ENCODE data around the gene KLHL10. TPM values are rescaled to one million over a fixed set of nuclear protein-coding genes. Genes with fewer than 3 reads are reported as not detected.

Gene KLHL10
- total and polyA plus RNA-seq, 9 of the 15 experiments (the other 6 are each of a cell fraction or from before 2014, with no cell fraction given): 0.06 to 0.56 (median 0.12) TPM; not detected in 5

DNA sequence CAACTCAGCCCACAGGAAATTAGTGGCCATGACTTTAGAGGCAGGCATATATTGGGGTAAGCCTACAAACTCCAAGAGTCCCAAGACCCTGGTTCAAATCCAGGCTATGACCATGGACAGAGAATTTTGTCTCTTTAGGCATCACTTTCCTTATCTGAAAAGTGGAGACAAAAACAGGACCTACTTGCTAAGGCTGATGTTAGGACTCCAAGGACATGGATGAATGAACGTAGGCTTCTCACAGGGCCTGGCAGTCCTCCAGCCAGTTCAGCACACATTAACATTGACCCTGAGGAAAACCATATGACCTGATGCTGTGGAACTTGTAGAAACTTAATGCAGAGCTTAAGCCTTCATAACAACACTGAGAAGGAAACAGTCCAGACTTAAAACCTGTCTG, 23.4 kb upstream of the KLHL10 start:
- no peak overlapping the region for H3K4me2 ChIP-seq (ENCODE audit: insufficient read depth, low read length)
- no peak overlapping the region for H2AFZ ChIP-seq (ENCODE audit: low read depth, low read length)
- no peak overlapping the region for H3K27ac ChIP-seq (ENCODE audit: extremely low read depth, low read depth, low read length)
- TF ChIP-seq, protein P1, sequence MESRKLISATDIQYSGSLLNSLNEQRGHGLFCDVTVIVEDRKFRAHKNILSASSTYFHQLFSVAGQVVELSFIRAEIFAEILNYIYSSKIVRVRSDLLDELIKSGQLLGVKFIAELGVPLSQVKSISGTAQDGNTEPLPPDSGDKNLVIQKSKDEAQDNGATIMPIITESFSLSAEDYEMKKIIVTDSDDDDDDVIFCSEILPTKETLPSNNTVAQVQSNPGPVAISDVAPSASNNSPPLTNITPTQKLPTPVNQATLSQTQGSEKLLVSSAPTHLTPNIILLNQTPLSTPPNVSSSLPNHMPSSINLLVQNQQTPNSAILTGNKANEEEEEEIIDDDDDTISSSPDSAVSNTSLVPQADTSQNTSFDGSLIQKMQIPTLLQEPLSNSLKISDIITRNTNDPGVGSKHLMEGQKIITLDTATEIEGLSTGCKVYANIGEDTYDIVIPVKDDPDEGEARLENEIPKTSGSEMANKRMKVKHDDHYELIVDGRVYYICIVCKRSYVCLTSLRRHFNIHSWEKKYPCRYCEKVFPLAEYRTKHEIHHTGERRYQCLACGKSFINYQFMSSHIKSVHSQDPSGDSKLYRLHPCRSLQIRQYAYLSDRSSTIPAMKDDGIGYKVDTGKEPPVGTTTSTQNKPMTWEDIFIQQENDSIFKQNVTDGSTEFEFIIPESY (CRISPR knock-in tag; IDR thresholded peaks at IDR 0.05): no peak
- TF ChIP-seq TCF7L2 (IDR thresholded peaks at IDR 0.05; ENCODE audit: low read depth, low read length) (no peak), ZNF354B (CRISPR knock-in tag; IDR thresholded peaks at IDR 0.05) (no peak), SRSF3 (IDR thresholded peaks at IDR 0.05; ENCODE audit: insufficient read depth, low read length) (no peak), KLF10 (CRISPR knock-in tag; IDR thresholded peaks at IDR 0.05) (no peak), ZNF644 (tag; IDR thresholded peaks at IDR 0.05; ENCODE audit: low read depth) (no peak), SRSF9 (IDR thresholded peaks at IDR 0.05; ENCODE audit: borderline replicate concordance, low read depth, low read length) (no peak)
- TF ChIP-seq, protein P2, sequence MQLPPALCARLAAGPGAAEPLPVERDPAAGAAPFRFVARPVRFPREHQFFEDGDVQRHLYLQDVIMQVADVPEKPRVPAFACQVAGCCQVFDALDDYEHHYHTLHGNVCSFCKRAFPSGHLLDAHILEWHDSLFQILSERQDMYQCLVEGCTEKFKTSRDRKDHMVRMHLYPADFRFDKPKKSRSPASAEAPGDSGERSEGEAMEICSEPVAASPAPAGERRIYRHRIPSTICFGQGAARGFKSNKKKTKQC (CRISPR knock-in tag; IDR thresholded peaks at IDR 0.05): no peak
- TF ChIP-seq, protein P3, sequence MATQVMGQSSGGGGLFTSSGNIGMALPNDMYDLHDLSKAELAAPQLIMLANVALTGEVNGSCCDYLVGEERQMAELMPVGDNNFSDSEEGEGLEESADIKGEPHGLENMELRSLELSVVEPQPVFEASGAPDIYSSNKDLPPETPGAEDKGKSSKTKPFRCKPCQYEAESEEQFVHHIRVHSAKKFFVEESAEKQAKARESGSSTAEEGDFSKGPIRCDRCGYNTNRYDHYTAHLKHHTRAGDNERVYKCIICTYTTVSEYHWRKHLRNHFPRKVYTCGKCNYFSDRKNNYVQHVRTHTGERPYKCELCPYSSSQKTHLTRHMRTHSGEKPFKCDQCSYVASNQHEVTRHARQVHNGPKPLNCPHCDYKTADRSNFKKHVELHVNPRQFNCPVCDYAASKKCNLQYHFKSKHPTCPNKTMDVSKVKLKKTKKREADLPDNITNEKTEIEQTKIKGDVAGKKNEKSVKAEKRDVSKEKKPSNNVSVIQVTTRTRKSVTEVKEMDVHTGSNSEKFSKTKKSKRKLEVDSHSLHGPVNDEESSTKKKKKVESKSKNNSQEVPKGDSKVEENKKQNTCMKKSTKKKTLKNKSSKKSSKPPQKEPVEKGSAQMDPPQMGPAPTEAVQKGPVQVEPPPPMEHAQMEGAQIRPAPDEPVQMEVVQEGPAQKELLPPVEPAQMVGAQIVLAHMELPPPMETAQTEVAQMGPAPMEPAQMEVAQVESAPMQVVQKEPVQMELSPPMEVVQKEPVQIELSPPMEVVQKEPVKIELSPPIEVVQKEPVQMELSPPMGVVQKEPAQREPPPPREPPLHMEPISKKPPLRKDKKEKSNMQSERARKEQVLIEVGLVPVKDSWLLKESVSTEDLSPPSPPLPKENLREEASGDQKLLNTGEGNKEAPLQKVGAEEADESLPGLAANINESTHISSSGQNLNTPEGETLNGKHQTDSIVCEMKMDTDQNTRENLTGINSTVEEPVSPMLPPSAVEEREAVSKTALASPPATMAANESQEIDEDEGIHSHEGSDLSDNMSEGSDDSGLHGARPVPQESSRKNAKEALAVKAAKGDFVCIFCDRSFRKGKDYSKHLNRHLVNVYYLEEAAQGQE (IDR thresholded peaks at IDR 0.05; ENCODE audit: borderline replicate concordance): peak; percentile 33
- TF ChIP-seq, protein P3 (CRISPR knock-in tag; IDR thresholded peaks at IDR 0.05; ENCODE audit: low read depth): no peak
- DNase-seq (ENCODE audit: extremely low read depth in 1 of 4, low spot score in 3 of 4) (no peak), ATAC-seq (no peak), FAIRE-seq (no peak)
- BruUV-seq (replicated peaks): no TSS peak
- H3K9me1 ChIP-seq (ENCODE audit: control insufficient read depth, insufficient read depth, low read length): no peaks in the 10 kb centered on the region
- H3K9ac ChIP-seq (ENCODE audit: insufficient read depth in 1 of 2, low read depth in 2 of 2, low read length in 2 of 2): no peak overlapping the region; a peak in 1 of 4 replicates
- 24% methylated on average over 1 of the region's 1 CpG for WGBS (ENCODE audit: insufficient coverage, low coverage, missing lambda C conversion rate)
- ChIA-PET POLR2A (interaction anchor here (0.7 to 1.2 kb wide), 3 partner anchors 9 to 46 kb away, joined by 3 to 4 read pairs (median 3); no protein-coding TSS in a partner anchor), CTCF (ENCODE audit: low intra/inter-chr PET ratio) (no interaction called here)
- no peaks in the 10 kb centered on the region for H3K36me3 ChIP-seq (ENCODE audit: control insufficient read depth, insufficient read depth, low read length)
- H3K9me3 ChIP-seq (replicated peaks; ENCODE audit: control insufficient read depth, insufficient read depth, low read depth, low read length): no peaks in the 10 kb centered on the region
- no peaks in the 10 kb centered on the region for H3K27me3 ChIP-seq (ENCODE audit: control insufficient read depth in 2 of 2, insufficient read depth in 2 of 2, low read length in 2 of 2)
- H4K20me1 ChIP-seq (replicated peaks; ENCODE audit: control insufficient read depth, insufficient read depth, low read length): no peaks in the 10 kb centered on the region
- peaks cover 2 to 43% of the 10 kb centered on the region in 2 experiments; a peak in 4 of 5 replicates for H3K4me1 ChIP-seq (replicated peaks in 1 of 2; ENCODE audit: control insufficient read depth in 2 of 2, insufficient read depth in 2 of 2, low read length in 2 of 2)
- no peaks in the 10 kb centered on the region for H3K79me2 ChIP-seq (ENCODE audit: control insufficient read depth, insufficient read depth, low read length)
- H3K4me3 ChIP-seq: no peak overlapping the region
- in situ Hi-C loops (cut with MboI) (no loop called here), intact Hi-C loops (cut with micrococcal nuclease) (no loop called here)

All from K562 (cell line).